Large intestine (tissue), 3 donors: ENCODE data around the gene SH2D6. TPM values are rescaled to one million over a fixed set of nuclear protein-coding genes. Genes with fewer than 3 reads are reported as not detected.
"Not testable (repeated sequence)": the region's sequence is repeated elsewhere in the genome, so short reads cannot be mapped to it uniquely, and the experiment has no call there.

Experiments
- DNase-seq, 2 donors: peaks; one replicate each; pipeline versions ENCODE4 v3.0.0 to v3.0.0-alpha.2; 2013
- H3K27ac ChIP-seq: one replicate; pipeline ENCODE4 v1.5.1; 2013; ENCODE audit warnings: low read length
- H3K27me3 ChIP-seq: 2 replicates; pipeline ENCODE4 v1.6.1; 2013; ENCODE audit warnings: low read length; ENCODE audit not compliant: control insufficient read depth, insufficient read depth
- H3K36me3 ChIP-seq: 2 replicates; pipeline ENCODE4 v1.6.1; 2013; ENCODE audit warnings: low read length; ENCODE audit not compliant: control insufficient read depth, insufficient read depth
- H3K4me1 ChIP-seq: one replicate; pipeline ENCODE4 v1.6.1; 2013; ENCODE audit warnings: low read length; ENCODE audit not compliant: control insufficient read depth, insufficient read depth
- H3K4me3 ChIP-seq: one replicate; pipeline ENCODE4 v1.5.1; 2013; ENCODE audit warnings: low read length
- H3K9me3 ChIP-seq: one replicate; pipeline ENCODE4 v1.6.1; 2013; ENCODE audit warnings: mild to moderate bottlenecking, low read depth, low read length, moderate library complexity; ENCODE audit not compliant: control insufficient read depth
- WGBS: methylation state at CpG from one replicate; pipeline ENCODE4 v1.1.5; 2013; ENCODE audit warnings: low lambda C conversion rate; ENCODE audit not compliant: insufficient coverage; 5-methylcytosine and 5-hydroxymethylcytosine counted together
- polyA plus RNA-seq: library from polyadenylated mRNA; unstranded; fragments of 120-200 nt; gene quantifications from one replicate; pipeline ENCODE4 v1.2.1, GENCODE V29; 2013

SH2D6 gene
- polyA plus RNA-seq, 1 donor: 3.8 TPM

GRCh38 chr2:85472261-85472660 lies 53.7 kb downstream of the SH2D6 start:
- H3K4me1 ChIP-seq: peaks cover 56% of the 10 kb centered on the region
- no peak overlapping the region for H3K4me3 ChIP-seq
- DNase-seq: no peak
- H3K9me3 ChIP-seq: no peaks in the 10 kb centered on the region
- no peaks in the 10 kb centered on the region for H3K27me3 ChIP-seq
- no peaks in the 10 kb centered on the region for H3K36me3 ChIP-seq
- peak overlapping the region; percentile 75 for H3K27ac ChIP-seq
- WGBS: 100% methylated on average over 2 of the region's 4 CpGs

- H3K4me1 ChIP-seq: peaks cover 27% of the 10 kb centered on the region
- peak in 1 of 2 donors; percentile 41 for DNase-seq
- H3K36me3 ChIP-seq: no peaks in the 10 kb centered on the region
- no peak overlapping the region for H3K4me3 ChIP-seq
- H3K27me3 ChIP-seq: no peaks in the 10 kb centered on the region
- no peak overlapping the region for H3K27ac ChIP-seq
- no CpG with 5 or more reads among the region's 3 CpGs for WGBS
- H3K9me3 ChIP-seq: no peaks in the 10 kb centered on the region
These were observed 57.4 kb downstream of the SH2D6 start for GRCh38 chr2:85475799-85476490.

GRCh38 chr2:85476624-85477023 lies 58.1 kb downstream of the SH2D6 start:
- Histone ChIP-seq H3K27me3 (no peaks in the 10 kb centered on the region), H3K4me1 (peaks cover 22% of the 10 kb centered on the region), H3K36me3 (no peaks in the 10 kb centered on the region), H3K27ac (no peak overlapping the region), H3K9me3 (no peaks in the 10 kb centered on the region), H3K4me3 (no peak overlapping the region)
- DNase-seq: no peak
- no CpG with 5 or more reads among the region's 1 CpG for WGBS

GRCh38 chr2:85477884-85478283 lies 59.4 kb downstream of the SH2D6 start:
- H3K36me3 ChIP-seq: no peaks in the 10 kb centered on the region
- H3K9me3 ChIP-seq: no peaks in the 10 kb centered on the region
- peaks cover 16% of the 10 kb centered on the region for H3K4me1 ChIP-seq
- no peak overlapping the region for H3K4me3 ChIP-seq
- no peak overlapping the region for H3K27ac ChIP-seq
- no peak for DNase-seq
- no peaks in the 10 kb centered on the region for H3K27me3 ChIP-seq
- no CpG with 5 or more reads among the region's 2 CpGs for WGBS

GRCh38 chr2:85481818-85482777 lies 63.6 kb downstream of the SH2D6 start:
- no peak overlapping the region for H3K4me3 ChIP-seq
- no CpG with 5 or more reads among the region's 13 CpGs for WGBS
- H3K27me3 ChIP-seq: no peaks in the 10 kb centered on the region
- no peak for DNase-seq
- H3K9me3 ChIP-seq: no peaks in the 10 kb centered on the region
- no peak overlapping the region for H3K27ac ChIP-seq
- no peaks in the 10 kb centered on the region for H3K4me1 ChIP-seq
- H3K36me3 ChIP-seq: no peaks in the 10 kb centered on the region

GRCh38 chr2:85484615-85485014 lies 66.1 kb downstream of the SH2D6 start:
- H3K36me3 ChIP-seq, H3K4me3 ChIP-seq, H3K27ac ChIP-seq, H3K27me3 ChIP-seq, H3K9me3 ChIP-seq, H3K4me1 ChIP-seq, DNase-seq: not testable (repeated sequence)
- WGBS: no CpG with 5 or more reads among the region's 2 CpGs

- no peak for DNase-seq
- H3K4me1 ChIP-seq: no peaks in the 10 kb centered on the region
- H3K4me3 ChIP-seq: no peak overlapping the region
- H3K27ac ChIP-seq: no peak overlapping the region
- peaks cover 7% of the 10 kb centered on the region for H3K9me3 ChIP-seq
- H3K36me3 ChIP-seq: no peaks in the 10 kb centered on the region
- no CpG with 5 or more reads among the region's 3 CpGs for WGBS
- no peaks in the 10 kb centered on the region for H3K27me3 ChIP-seq
These were observed 67.3 kb downstream of the SH2D6 start for GRCh38 chr2:85485815-85486214.

Other genes starting within 250 kb of the SH2D6 start
- 147 TPM for gene TGOLN2, start 90.7 kb upstream of the SH2D6 start, polyA plus RNA-seq
- gene RETSAT, start 64.2 kb upstream of the SH2D6 start, polyA plus RNA-seq: 56.8 TPM
- gene ELMOD3, start 63.9 kb upstream of the SH2D6 start, polyA plus RNA-seq: 29.0 TPM
- gene CAPG, start 8.3 kb upstream of the SH2D6 start, polyA plus RNA-seq: 40.7 TPM
- 345 TPM for gene MAT2A, start 120.5 kb downstream of the SH2D6 start, polyA plus RNA-seq
- gene GGCX, start 142.8 kb downstream of the SH2D6 start, polyA plus RNA-seq: 24.8 TPM
- gene VAMP8, start 158.9 kb downstream of the SH2D6 start, polyA plus RNA-seq: 158 TPM
- gene VAMP5, start 165.7 kb downstream of the SH2D6 start, polyA plus RNA-seq: 18.0 TPM
- gene RNF181, start 177.0 kb downstream of the SH2D6 start, polyA plus RNA-seq: 131 TPM
- 40.9 TPM for gene TMEM150A, start 184.0 kb downstream of the SH2D6 start, polyA plus RNA-seq
- gene C2orf68, start 193.4 kb downstream of the SH2D6 start, polyA plus RNA-seq: 44.1 TPM
- gene USP39, start 197.5 kb downstream of the SH2D6 start, polyA plus RNA-seq: 45.2 TPM
- 0.01 TPM for gene SFTPB, start 249.5 kb downstream of the SH2D6 start, polyA plus RNA-seq